ENCODE measurements around the gene DAGLA. TPM values are rescaled to one million over a fixed set of nuclear protein-coding genes. Genes with fewer than 3 reads are reported as not detected.

DAGLA gene
- total RNA-seq, 6 experiments from 2014 or later, result 2.4 to 4.2 (median 3.3) TPM

DNA sequence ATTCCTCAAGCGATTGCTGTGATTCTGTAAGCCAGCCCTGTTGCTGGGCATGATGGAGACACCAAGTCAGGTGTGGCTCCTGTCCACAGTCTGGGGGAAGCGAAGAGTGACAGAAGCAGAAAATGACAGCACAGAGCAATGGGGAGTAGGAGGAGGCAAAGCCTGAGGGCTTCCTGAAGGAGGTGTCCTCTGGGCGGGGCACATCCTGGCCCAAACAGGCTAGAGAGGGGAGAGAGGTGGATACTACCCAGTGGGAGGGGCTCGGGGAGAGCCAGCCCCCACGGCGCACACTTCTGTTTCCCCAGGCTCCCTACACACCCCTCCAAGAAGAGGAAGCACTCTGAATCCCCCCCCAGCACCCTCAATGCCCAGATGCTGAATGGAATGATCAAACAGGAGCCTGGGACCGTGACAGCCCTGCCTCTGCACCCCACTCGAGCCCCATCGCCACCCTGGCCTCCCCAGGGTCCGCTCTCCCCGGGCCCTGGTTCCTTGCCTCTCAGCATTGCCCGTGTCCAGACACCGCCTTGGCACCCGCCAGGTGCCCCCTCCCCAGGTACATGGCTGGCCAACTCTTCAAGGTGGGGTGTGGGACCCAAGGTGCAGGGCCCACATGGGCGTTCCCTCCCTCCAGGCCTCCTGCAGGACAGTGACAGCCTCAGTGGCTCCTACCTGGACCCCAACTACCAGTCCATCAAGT, 91.2 kb downstream of the DAGLA start:
- Mint-ChIP-seq H3K4me3 (no peak overlapping the region), H3K27me3 (ENCODE audit: insufficient read depth) (peaks cover 11% of the 10 kb centered on the region), H3K9me3 (no peaks in the 10 kb centered on the region), H3K27ac (no peak overlapping the region), H3K36me3 (ENCODE audit: low read depth) (no peaks in the 10 kb centered on the region), H3K4me1 (ENCODE audit: low read depth) (no peaks in the 10 kb centered on the region)
- no peak for DNase-seq
- no peak for TF ChIP-seq CTCF (IDR thresholded peaks at IDR 0.05)

GRCh38 chr11:61771985-61772455, 91.8 kb downstream of the DAGLA start:
- Mint-ChIP-seq H3K9me3 (no peaks in the 10 kb centered on the region), H3K4me1 (ENCODE audit: low read depth) (no peaks in the 10 kb centered on the region), H3K27ac (no peak overlapping the region), H3K36me3 (ENCODE audit: low read depth) (no peaks in the 10 kb centered on the region), H3K4me3 (no peak overlapping the region), H3K27me3 (ENCODE audit: insufficient read depth) (peaks cover 13% of the 10 kb centered on the region)
- TF ChIP-seq CTCF (IDR thresholded peaks at IDR 0.05), result no peak
- no peak for DNase-seq

DNA sequence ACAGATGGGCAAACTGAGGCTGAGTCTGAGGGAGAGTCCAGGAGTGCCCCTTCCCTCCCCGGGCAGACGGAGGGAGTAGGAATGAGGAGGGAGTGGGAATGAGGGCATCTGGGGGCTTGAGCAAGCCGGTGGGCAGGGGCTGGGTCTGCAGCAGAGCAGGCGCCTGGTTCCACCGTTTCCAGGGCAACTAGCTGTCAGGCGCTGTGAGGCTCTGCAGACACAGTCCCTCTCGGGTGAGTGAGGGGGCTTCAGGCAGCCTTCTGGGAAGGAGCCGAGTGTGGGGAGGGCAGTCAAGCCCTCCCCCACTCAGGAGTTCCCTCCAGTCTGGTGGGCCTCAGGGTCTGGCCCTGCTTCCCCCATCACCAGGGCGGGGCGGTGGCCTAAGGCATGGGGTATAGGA, 93.2 kb downstream of the DAGLA start:
- no peaks in the 10 kb centered on the region for H3K4me1 Mint-ChIP-seq (ENCODE audit: low read depth)
- H3K4me3 Mint-ChIP-seq, result no peak overlapping the region
- DNase-seq, result no peak
- TF ChIP-seq CTCF (IDR thresholded peaks at IDR 0.05), result no peak
- no peak overlapping the region for H3K27ac Mint-ChIP-seq
- H3K36me3 Mint-ChIP-seq (ENCODE audit: low read depth), result no peaks in the 10 kb centered on the region
- peaks cover 13% of the 10 kb centered on the region for H3K27me3 Mint-ChIP-seq (ENCODE audit: insufficient read depth)
- H3K9me3 Mint-ChIP-seq, result no peaks in the 10 kb centered on the region

- H3K36me3 Mint-ChIP-seq (ENCODE audit: low read depth), result no peaks in the 10 kb centered on the region
- no peak for TF ChIP-seq CTCF (IDR thresholded peaks at IDR 0.05)
- no peaks in the 10 kb centered on the region for H3K4me1 Mint-ChIP-seq (ENCODE audit: low read depth)
- DNase-seq, result no peak
- no peaks in the 10 kb centered on the region for H3K9me3 Mint-ChIP-seq
- H3K27ac Mint-ChIP-seq, result no peak overlapping the region
- H3K27me3 Mint-ChIP-seq (ENCODE audit: insufficient read depth), result peaks cover 15% of the 10 kb centered on the region
- no peak overlapping the region for H3K4me3 Mint-ChIP-seq
Measured at GRCh38 chr11:61773809-61774208, 93.6 kb downstream of the DAGLA start.

DNA sequence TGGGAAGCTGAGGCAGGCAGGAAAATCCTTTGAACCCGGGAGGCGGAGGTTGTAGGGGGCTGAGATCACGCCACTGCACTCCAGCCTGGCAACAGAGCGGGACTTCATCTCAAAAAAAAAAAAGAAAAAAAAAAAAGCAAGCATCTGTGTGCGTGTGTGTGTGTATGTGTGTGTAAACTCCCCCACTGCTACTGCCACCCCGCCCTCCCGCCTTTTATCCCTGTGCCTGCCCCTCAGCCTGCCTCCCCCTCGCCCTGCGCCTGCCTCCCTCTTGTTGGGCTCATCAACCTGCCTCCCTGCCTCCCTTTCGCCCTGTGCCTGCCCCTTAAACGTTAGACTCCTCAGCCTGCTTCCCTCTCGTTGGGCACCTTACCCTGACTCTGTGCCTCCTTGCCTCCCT, 94.2 kb downstream of the DAGLA start:
- TF ChIP-seq CTCF (IDR thresholded peaks at IDR 0.05), result no peak
- no peak for DNase-seq
- no peak overlapping the region for H3K4me3 Mint-ChIP-seq
- H3K4me1 Mint-ChIP-seq (ENCODE audit: low read depth), result no peaks in the 10 kb centered on the region
- no peaks in the 10 kb centered on the region for H3K36me3 Mint-ChIP-seq (ENCODE audit: low read depth)
- no peaks in the 10 kb centered on the region for H3K9me3 Mint-ChIP-seq
- H3K27me3 Mint-ChIP-seq (ENCODE audit: insufficient read depth), result peaks cover 15% of the 10 kb centered on the region
- no peak overlapping the region for H3K27ac Mint-ChIP-seq
